ENCODE results near the gene CBLL1.

Gene CBLL1

GRCh38 chr7:107744345-107744750 lies 406 bp downstream of the CBLL1 start:
- DNase-seq = no peak

- no peak for DNase-seq
Observed at GRCh38 chr7:107746006-107746405, 2.1 kb downstream of the CBLL1 start.

GRCh38 chr7:107751113-107751512 lies 7.2 kb downstream of the CBLL1 start:
- DNase-seq = no peak

GRCh38 chr7:107754642-107755041 lies 10.7 kb downstream of the CBLL1 start:
- no peak for DNase-seq

- no peak for DNase-seq
Observed at GRCh38 chr7:107758667-107759066, 14.7 kb downstream of the CBLL1 start.

- no peak for DNase-seq
Observed at GRCh38 chr7:107767391-107767790, 23.4 kb downstream of the CBLL1 start.

- no peak for DNase-seq
Observed at GRCh38 chr7:107768263-107768662, 24.3 kb downstream of the CBLL1 start.

GRCh38 chr7:107773027-107773426 lies 29.1 kb downstream of the CBLL1 start:
- no peak for DNase-seq

- no peak for DNase-seq
Observed at GRCh38 chr7:107777702-107778101, 33.8 kb downstream of the CBLL1 start.

- DNase-seq = no peak
Observed at GRCh38 chr7:107778283-107778682, 34.3 kb downstream of the CBLL1 start.

- no peak for DNase-seq
Observed at GRCh38 chr7:107779647-107780099, 35.7 kb downstream of the CBLL1 start.

GRCh38 chr7:107782374-107782773 lies 38.4 kb downstream of the CBLL1 start:
- DNase-seq = no peak

- DNase-seq = no peak
Observed at GRCh38 chr7:107783648-107784047, 39.7 kb downstream of the CBLL1 start.

- no peak for DNase-seq
Observed at GRCh38 chr7:107785170-107785569, 41.2 kb downstream of the CBLL1 start.

GRCh38 chr7:107785926-107786325 lies 42.0 kb downstream of the CBLL1 start:
- DNase-seq = no peak

- DNase-seq = no peak
Observed at GRCh38 chr7:107788216-107788615, 44.3 kb downstream of the CBLL1 start.

GRCh38 chr7:107788662-107789061 lies 44.7 kb downstream of the CBLL1 start:
- no peak for DNase-seq

- no peak for DNase-seq
Observed at GRCh38 chr7:107789647-107790046, 45.7 kb downstream of the CBLL1 start.

- no peak for DNase-seq
Observed at GRCh38 chr7:107792364-107792763, 48.4 kb downstream of the CBLL1 start.

GRCh38 chr7:107799647-107800264 lies 55.8 kb downstream of the CBLL1 start:
- DNase-seq = no peak

GRCh38 chr7:107803009-107803610 lies 59.2 kb downstream of the CBLL1 start, which contains the start of gene SLC26A3:
Gene SLC26A3, minus strand, starts transcription at chr7:107803223. Its CDS starts 8,714 bp downstream, at chr7:107794509.
- no peak for DNase-seq

GRCh38 chr7:107809179-107809578 lies 65.2 kb downstream of the CBLL1 start:
- no peak for DNase-seq

GRCh38 chr7:107810626-107811025 lies 66.7 kb downstream of the CBLL1 start:
- no peak for DNase-seq

Measured in OCI-M1 (cell line).